ENCODE measurements around the gene IL2RA.
"Not testable (repeated sequence)": the region's sequence is repeated elsewhere in the genome, so short reads cannot be mapped to it uniquely, and the experiment has no call there.

Gene IL2RA

GRCh38 chr10:6082496-6083395, 20.6 kb upstream of the IL2RA start:
- no peak for DNase-seq

- no peak for DNase-seq
Observed at GRCh38 chr10:6080417-6080973, 18.3 kb upstream of the IL2RA start.

GRCh38 chr10:6079044-6079443, 16.9 kb upstream of the IL2RA start:
- DNase-seq: no peak

- no peak for DNase-seq
Observed at GRCh38 chr10:6077071-6077675, 15.0 kb upstream of the IL2RA start.

GRCh38 chr10:6074489-6075301, 12.5 kb upstream of the IL2RA start:
- DNase-seq: no peak

GRCh38 chr10:6072215-6072934, 10.2 kb upstream of the IL2RA start:
- no peak for DNase-seq

- DNase-seq: no peak
Observed at GRCh38 chr10:6071181-6072175, 9.3 kb upstream of the IL2RA start.

GRCh38 chr10:6070660-6071059, 8.5 kb upstream of the IL2RA start:
- no peak for DNase-seq

GRCh38 chr10:6069081-6069931, 7.1 kb upstream of the IL2RA start:
- DNase-seq: no peak

GRCh38 chr10:6068422-6068821, 6.3 kb upstream of the IL2RA start:
- peak in 1 of 14 donors; percentile 14 for DNase-seq

- no peak for DNase-seq
Observed at GRCh38 chr10:6068006-6068405, 5.8 kb upstream of the IL2RA start.

- no peak for DNase-seq
Observed at GRCh38 chr10:6067457-6067856, 5.3 kb upstream of the IL2RA start.

GRCh38 chr10:6065835-6066234, 3.7 kb upstream of the IL2RA start:
- DNase-seq: no peak

GRCh38 chr10:6065406-6065805, 3.2 kb upstream of the IL2RA start:
- DNase-seq: no peak

- DNase-seq: not testable (repeated sequence)
Observed at GRCh38 chr10:6064726-6065125, 2.6 kb upstream of the IL2RA start.

- DNase-seq: no peak
Observed at GRCh38 chr10:6064119-6064518, 2.0 kb upstream of the IL2RA start.

- no peak for DNase-seq
Observed at GRCh38 chr10:6061056-6061455, 1.1 kb downstream of the IL2RA start.

- no peak for DNase-seq
Observed at GRCh38 chr10:6059506-6059905, 2.7 kb downstream of the IL2RA start.

- no peak for DNase-seq
Observed at GRCh38 chr10:6058682-6059475, 3.3 kb downstream of the IL2RA start.

Data from C1 segment of cervical spinal cord (tissue), 14 donors.